ENCODE data around the gene RABEP1.

DNA sequence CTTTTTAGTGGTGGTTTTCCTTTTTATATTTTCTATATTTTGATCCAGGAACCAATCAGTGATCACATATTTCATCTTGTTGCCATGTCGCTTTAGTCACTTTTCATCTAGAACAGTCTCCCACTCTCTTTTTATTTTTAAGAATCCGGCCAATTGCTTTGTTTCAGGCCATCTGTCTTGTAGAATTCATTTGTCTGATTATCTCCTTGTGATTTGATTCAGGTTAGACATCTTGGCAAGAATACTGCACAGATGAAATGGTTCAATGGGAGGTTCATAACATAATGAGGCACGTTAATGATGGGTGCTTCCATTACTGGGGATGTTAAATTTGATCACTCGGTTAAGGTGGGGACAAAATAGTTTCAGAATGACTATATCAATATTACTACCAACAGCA lies 88.3 kb downstream of the RABEP1 start:
- TF ChIP-seq, protein P1, sequence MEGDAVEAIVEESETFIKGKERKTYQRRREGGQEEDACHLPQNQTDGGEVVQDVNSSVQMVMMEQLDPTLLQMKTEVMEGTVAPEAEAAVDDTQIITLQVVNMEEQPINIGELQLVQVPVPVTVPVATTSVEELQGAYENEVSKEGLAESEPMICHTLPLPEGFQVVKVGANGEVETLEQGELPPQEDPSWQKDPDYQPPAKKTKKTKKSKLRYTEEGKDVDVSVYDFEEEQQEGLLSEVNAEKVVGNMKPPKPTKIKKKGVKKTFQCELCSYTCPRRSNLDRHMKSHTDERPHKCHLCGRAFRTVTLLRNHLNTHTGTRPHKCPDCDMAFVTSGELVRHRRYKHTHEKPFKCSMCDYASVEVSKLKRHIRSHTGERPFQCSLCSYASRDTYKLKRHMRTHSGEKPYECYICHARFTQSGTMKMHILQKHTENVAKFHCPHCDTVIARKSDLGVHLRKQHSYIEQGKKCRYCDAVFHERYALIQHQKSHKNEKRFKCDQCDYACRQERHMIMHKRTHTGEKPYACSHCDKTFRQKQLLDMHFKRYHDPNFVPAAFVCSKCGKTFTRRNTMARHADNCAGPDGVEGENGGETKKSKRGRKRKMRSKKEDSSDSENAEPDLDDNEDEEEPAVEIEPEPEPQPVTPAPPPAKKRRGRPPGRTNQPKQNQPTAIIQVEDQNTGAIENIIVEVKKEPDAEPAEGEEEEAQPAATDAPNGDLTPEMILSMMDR (conservative IDR thresholded peaks at IDR 0.05; ENCODE audit: low read depth in 2 of 2), result no peak
- TF ChIP-seq EZH2 (IDR thresholded peaks at IDR 0.05; ENCODE audit: low read depth, unreplicated experiment), result no peak
- no peak for TF ChIP-seq CREB1 (CRISPR knock-in tag; IDR thresholded peaks at IDR 0.05; ENCODE audit: low read depth)
- no peak for TF ChIP-seq ZNF114 (CRISPR knock-in tag; IDR thresholded peaks at IDR 0.05)
- no peak for TF ChIP-seq ZNF331 (CRISPR knock-in tag; IDR thresholded peaks at IDR 0.05; ENCODE audit: low read depth)
- TF ChIP-seq EZH2phosphoT487 (IDR thresholded peaks at IDR 0.05; ENCODE audit: unreplicated experiment), result no peak
- no peak for TF ChIP-seq POLR2AphosphoS5 (IDR thresholded peaks at IDR 0.05; ENCODE audit: low read depth)
- TF ChIP-seq, protein P2, sequence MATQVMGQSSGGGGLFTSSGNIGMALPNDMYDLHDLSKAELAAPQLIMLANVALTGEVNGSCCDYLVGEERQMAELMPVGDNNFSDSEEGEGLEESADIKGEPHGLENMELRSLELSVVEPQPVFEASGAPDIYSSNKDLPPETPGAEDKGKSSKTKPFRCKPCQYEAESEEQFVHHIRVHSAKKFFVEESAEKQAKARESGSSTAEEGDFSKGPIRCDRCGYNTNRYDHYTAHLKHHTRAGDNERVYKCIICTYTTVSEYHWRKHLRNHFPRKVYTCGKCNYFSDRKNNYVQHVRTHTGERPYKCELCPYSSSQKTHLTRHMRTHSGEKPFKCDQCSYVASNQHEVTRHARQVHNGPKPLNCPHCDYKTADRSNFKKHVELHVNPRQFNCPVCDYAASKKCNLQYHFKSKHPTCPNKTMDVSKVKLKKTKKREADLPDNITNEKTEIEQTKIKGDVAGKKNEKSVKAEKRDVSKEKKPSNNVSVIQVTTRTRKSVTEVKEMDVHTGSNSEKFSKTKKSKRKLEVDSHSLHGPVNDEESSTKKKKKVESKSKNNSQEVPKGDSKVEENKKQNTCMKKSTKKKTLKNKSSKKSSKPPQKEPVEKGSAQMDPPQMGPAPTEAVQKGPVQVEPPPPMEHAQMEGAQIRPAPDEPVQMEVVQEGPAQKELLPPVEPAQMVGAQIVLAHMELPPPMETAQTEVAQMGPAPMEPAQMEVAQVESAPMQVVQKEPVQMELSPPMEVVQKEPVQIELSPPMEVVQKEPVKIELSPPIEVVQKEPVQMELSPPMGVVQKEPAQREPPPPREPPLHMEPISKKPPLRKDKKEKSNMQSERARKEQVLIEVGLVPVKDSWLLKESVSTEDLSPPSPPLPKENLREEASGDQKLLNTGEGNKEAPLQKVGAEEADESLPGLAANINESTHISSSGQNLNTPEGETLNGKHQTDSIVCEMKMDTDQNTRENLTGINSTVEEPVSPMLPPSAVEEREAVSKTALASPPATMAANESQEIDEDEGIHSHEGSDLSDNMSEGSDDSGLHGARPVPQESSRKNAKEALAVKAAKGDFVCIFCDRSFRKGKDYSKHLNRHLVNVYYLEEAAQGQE (IDR thresholded peaks at IDR 0.05; ENCODE audit: unreplicated experiment), result no peak
- TF ChIP-seq STAT1 (IDR thresholded peaks at IDR 0.05; ENCODE audit: unreplicated experiment), result no peak
- no peak for TF ChIP-seq JUNB (IDR thresholded peaks at IDR 0.05; ENCODE audit: unreplicated experiment)
- TF ChIP-seq, protein P3, sequence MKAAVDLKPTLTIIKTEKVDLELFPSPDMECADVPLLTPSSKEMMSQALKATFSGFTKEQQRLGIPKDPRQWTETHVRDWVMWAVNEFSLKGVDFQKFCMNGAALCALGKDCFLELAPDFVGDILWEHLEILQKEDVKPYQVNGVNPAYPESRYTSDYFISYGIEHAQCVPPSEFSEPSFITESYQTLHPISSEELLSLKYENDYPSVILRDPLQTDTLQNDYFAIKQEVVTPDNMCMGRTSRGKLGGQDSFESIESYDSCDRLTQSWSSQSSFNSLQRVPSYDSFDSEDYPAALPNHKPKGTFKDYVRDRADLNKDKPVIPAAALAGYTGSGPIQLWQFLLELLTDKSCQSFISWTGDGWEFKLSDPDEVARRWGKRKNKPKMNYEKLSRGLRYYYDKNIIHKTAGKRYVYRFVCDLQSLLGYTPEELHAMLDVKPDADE (IDR thresholded peaks at IDR 0.05), result no peak

All from GM23338 (cell line).